Panc1 (cell line): ENCODE measurements around the gene CHP2. TPM values are rescaled to one million over a fixed set of nuclear protein-coding genes. Genes with fewer than 3 reads are reported as not detected.

Experiments
- ATAC-seq: fragments of 200-7000 bp; cut with Tn5 transposase; 2 replicates; pipeline ENCODE4 v1.9.1; 2020; ENCODE audit warnings: mild to moderate bottlenecking, moderate library complexity
- BruUV-seq: library from RNA; stranded (reverse); fragments of 400-500 nt; replicated peaks from 2 replicates; lab custom pipeline; 2021; lab: Mats Ljungman, UMichigan
- CTCF ChIA-PET: fragments of 300-600 bp; sonication (Branson Sonifier 250); formaldehyde crosslinking; loops from one replicate; lab custom pipeline; 2022; ENCODE audit warnings: antibody characterized with exemption; lab: Charles Lee
- POLR2A ChIA-PET: fragments of 300-600 bp; sonication (Branson Sonifier 250); formaldehyde crosslinking; loops from one replicate; lab custom pipeline; 2022; ENCODE audit warnings: antibody characterized with exemption; lab: Charles Lee
- DNase-seq: peaks from one replicate; pipeline ENCODE4 v3.0.0-alpha.2; 2010; ENCODE audit warnings: low read depth, low spot score
- H3K27ac ChIP-seq: 2 replicates; pipeline ENCODE4 v1.5.1; 2011; ENCODE audit warnings: mild to moderate bottlenecking, low read length, inconsistent platforms
- H3K27me3 ChIP-seq: fragments of 200-500 bp; sonication (Bioruptor generic); 2 replicates; pipeline ENCODE4 v1.6.0; 2014; ENCODE audit warnings: low read length, inconsistent platforms; ENCODE audit not compliant: control insufficient read depth, insufficient read depth
- H3K36me3 ChIP-seq: fragments of 200-500 bp; sonication (Bioruptor generic); 2 replicates; pipeline ENCODE4 v1.5.1; 2014; ENCODE audit warnings: inconsistent platforms, mild to moderate bottlenecking, low read length, moderate library complexity; ENCODE audit not compliant: control insufficient read depth, insufficient read depth
- H3K4me1 ChIP-seq: 2 replicates; pipeline ENCODE4 v1.5.1; 2011; ENCODE audit warnings: inconsistent platforms, mild to moderate bottlenecking, low read length, moderate library complexity; ENCODE audit not compliant: control insufficient read depth, insufficient read depth
- H3K4me3 ChIP-seq, 2 experiments: 2 replicates each; pipeline ENCODE4 v1.5.1; 2011 to 2012; ENCODE audit warnings: low read depth in 2 of 2, low read length in 2 of 2, mild to moderate bottlenecking in 2 of 2, inconsistent platforms in 1 of 2, moderate library complexity in 1 of 2
- H3K9me3 ChIP-seq: fragments of 200-500 bp; sonication (Bioruptor generic); 2 replicates; pipeline ENCODE4 v1.5.1; 2014; ENCODE audit warnings: low read depth, mild to moderate bottlenecking, inconsistent platforms, low read length, moderate library complexity; ENCODE audit not compliant: control insufficient read depth, insufficient read depth
- POLR2AphosphoS5 ChIP-seq: IDR thresholded peaks from 2 replicates; pipeline ENCODE4 v1.6.1; 2012; ENCODE audit warnings: mild to moderate bottlenecking, low read depth, low read length, moderate library complexity
- SIN3A ChIP-seq: IDR thresholded peaks from 2 replicates; pipeline ENCODE4 v1.6.1; 2012; ENCODE audit warnings: low read depth, mild to moderate bottlenecking, low read length, moderate library complexity, borderline replicate concordance; ENCODE audit not compliant: insufficient read depth
- TCF7L2 ChIP-seq: IDR thresholded peaks from 2 replicates; pipeline ENCODE4 v1.6.1; 2011; ENCODE audit warnings: mild to moderate bottlenecking, low read depth, low read length, inconsistent platforms
- in situ Hi-C: cut with HindIII; loops from 2 replicates; pipeline ENCODE4 v1.10.0; 2016; ENCODE audit warnings: low sequenced_read_pairs, low pct_unique_long_range_greater_than_20kb
- intact Hi-C: fragments of 100-400 bp; cut with micrococcal nuclease; formaldehyde crosslinking; loops from one replicate; pipeline ENCODE4 v1.10.0; 2022; ENCODE audit not compliant: unreplicated experiment
- total RNA-seq: library from RNA; stranded (reverse); gene quantifications from one replicate; pipeline ENCODE4 v1.2.1, GENCODE V29; 2021; ENCODE audit not compliant: unreplicated experiment
- TF ChIP-seq, protein P1 (sequence below): fragments of 450-650 bp; IDR thresholded peaks from 2 replicates; pipeline ENCODE4 v1.5.1; 2017; ENCODE audit warnings: mild to moderate bottlenecking
- TF ChIP-seq, protein P2 (sequence below), 2 experiments: IDR thresholded peaks; 2 replicates each; pipeline ENCODE4 v1.6.1; 2011 to 2012; ENCODE audit warnings: low read depth in 2 of 2, control low read depth in 1 of 2, low read length in 1 of 2, mild to moderate bottlenecking in 1 of 2, moderate library complexity in 1 of 2; ENCODE audit not compliant: insufficient read depth in 1 of 2

Gene CHP2
- total RNA-seq, 1 experiment from 2014 or later = not detected

GRCh38 chr16:23784811-23785447 lies 30.1 kb downstream of the CHP2 start:
- H3K4me1 ChIP-seq = 0 out of 2 replicates have a peak, but pooled peaks cover 2% of the 10 kb centered on the region
- intact Hi-C loops (no loop called here), in situ Hi-C loops (no loop called here)
- ATAC-seq = no peak
- no peak overlapping the region for H3K4me3 ChIP-seq
- ChIA-PET POLR2A (no interaction called here), CTCF (interaction anchor here (0.7 kb wide), 1 partner anchor 225 kb away, joined by 3 read pairs; no protein-coding TSS in a partner anchor)
- H3K27ac ChIP-seq = no peak overlapping the region
- H3K27me3 ChIP-seq = no peaks in the 10 kb centered on the region
- DNase-seq = no peak
- no TSS peak for BruUV-seq
- H3K36me3 ChIP-seq = no peaks in the 10 kb centered on the region
- TF ChIP-seq TCF7L2 = no peak
- TF ChIP-seq, protein P1, sequence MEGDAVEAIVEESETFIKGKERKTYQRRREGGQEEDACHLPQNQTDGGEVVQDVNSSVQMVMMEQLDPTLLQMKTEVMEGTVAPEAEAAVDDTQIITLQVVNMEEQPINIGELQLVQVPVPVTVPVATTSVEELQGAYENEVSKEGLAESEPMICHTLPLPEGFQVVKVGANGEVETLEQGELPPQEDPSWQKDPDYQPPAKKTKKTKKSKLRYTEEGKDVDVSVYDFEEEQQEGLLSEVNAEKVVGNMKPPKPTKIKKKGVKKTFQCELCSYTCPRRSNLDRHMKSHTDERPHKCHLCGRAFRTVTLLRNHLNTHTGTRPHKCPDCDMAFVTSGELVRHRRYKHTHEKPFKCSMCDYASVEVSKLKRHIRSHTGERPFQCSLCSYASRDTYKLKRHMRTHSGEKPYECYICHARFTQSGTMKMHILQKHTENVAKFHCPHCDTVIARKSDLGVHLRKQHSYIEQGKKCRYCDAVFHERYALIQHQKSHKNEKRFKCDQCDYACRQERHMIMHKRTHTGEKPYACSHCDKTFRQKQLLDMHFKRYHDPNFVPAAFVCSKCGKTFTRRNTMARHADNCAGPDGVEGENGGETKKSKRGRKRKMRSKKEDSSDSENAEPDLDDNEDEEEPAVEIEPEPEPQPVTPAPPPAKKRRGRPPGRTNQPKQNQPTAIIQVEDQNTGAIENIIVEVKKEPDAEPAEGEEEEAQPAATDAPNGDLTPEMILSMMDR = no peak
- no peak for TF ChIP-seq POLR2AphosphoS5
- TF ChIP-seq, protein P2, sequence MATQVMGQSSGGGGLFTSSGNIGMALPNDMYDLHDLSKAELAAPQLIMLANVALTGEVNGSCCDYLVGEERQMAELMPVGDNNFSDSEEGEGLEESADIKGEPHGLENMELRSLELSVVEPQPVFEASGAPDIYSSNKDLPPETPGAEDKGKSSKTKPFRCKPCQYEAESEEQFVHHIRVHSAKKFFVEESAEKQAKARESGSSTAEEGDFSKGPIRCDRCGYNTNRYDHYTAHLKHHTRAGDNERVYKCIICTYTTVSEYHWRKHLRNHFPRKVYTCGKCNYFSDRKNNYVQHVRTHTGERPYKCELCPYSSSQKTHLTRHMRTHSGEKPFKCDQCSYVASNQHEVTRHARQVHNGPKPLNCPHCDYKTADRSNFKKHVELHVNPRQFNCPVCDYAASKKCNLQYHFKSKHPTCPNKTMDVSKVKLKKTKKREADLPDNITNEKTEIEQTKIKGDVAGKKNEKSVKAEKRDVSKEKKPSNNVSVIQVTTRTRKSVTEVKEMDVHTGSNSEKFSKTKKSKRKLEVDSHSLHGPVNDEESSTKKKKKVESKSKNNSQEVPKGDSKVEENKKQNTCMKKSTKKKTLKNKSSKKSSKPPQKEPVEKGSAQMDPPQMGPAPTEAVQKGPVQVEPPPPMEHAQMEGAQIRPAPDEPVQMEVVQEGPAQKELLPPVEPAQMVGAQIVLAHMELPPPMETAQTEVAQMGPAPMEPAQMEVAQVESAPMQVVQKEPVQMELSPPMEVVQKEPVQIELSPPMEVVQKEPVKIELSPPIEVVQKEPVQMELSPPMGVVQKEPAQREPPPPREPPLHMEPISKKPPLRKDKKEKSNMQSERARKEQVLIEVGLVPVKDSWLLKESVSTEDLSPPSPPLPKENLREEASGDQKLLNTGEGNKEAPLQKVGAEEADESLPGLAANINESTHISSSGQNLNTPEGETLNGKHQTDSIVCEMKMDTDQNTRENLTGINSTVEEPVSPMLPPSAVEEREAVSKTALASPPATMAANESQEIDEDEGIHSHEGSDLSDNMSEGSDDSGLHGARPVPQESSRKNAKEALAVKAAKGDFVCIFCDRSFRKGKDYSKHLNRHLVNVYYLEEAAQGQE (IDR thresholded peaks at IDR 0.05; ENCODE audit: insufficient read depth in 1 of 2, low read depth in 2 of 2, low read length in 1 of 2) = no peak
- H3K9me3 ChIP-seq = no peaks in the 10 kb centered on the region

DNA sequence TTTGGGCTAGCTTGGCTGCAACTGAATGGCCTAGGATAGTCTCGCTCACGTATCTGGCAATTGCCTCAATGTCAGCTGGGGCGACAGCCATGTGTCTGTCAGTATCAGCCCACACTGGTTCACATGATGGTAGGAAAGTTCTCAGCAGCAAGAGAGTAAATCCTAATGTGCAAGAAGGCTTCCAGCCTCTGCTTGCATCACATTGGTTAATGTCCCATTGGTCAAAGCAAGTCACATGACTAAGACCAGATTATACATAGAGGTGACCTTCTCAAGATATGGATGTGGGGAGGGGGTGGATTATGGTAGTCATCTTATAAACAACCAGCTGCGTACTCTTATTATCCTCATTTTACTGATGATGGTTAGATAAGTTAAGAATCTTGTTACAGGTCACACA lies 31.0 kb downstream of the CHP2 start:
- H3K36me3 ChIP-seq = no peaks in the 10 kb centered on the region
- ChIA-PET CTCF (no interaction called here), POLR2A (no interaction called here)
- H3K9me3 ChIP-seq = no peaks in the 10 kb centered on the region
- ATAC-seq (no peak), DNase-seq (no peak)
- in situ Hi-C loops (no loop called here), intact Hi-C loops (no loop called here)
- no peak overlapping the region for H3K4me3 ChIP-seq
- no TSS peak for BruUV-seq
- no peaks in the 10 kb centered on the region for H3K27me3 ChIP-seq
- H3K27ac ChIP-seq = no peak overlapping the region
- no peaks in the 10 kb centered on the region for H3K4me1 ChIP-seq
- TF ChIP-seq TCF7L2 = no peak
- TF ChIP-seq, protein P1 = no peak
- TF ChIP-seq, protein P2 (IDR thresholded peaks at IDR 0.05; ENCODE audit: insufficient read depth in 1 of 2, low read depth in 2 of 2, low read length in 1 of 2) = no peak
- no peak for TF ChIP-seq SIN3A
- TF ChIP-seq POLR2AphosphoS5 = no peak
